ENCODE measurements around the gene RGL3. TPM values are rescaled to one million over a fixed set of nuclear protein-coding genes. Genes with fewer than 3 reads are reported as not detected.

Gene RGL3
- total and polyA plus RNA-seq, 7 donors = 1.1 to 15.5 (median 2.0) TPM

DNA sequence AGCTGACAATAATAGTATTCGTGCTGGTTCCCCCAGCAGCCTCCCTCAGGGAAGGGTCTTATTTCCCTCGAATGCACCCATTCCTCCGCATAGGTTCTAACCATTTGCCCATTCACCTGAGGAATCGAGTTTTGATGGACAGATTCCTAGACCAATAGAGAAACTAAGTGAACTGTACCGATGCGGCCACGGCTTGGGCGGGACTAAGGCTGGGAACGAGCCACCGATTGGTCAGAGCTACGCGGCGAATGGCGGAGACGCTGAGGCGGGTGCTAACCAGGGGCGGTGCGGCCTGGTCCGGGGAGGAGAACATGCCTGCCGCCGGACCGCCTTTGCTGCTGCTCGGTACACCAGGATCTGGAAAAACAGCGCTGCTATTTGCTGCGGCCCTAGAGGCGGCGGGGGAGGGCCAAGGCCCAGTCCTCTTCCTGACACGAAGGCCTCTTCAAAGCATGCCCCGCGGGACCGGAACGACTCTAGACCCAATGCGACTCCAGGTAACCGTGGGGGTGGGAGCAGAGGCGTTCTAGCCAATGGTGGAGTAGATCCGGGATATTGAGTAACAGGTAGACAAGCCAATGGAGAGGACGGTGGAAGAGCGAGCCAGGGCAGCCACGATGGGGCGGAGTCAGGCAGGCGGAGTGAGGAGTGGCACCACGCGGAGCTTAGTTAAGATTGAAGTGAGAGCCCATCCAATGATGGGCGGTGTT lies 44.5 kb downstream of the RGL3 start, which contains the start of gene SWSAP1:
TSS of gene SWSAP1 (plus strand) at position 234 of the 710 bp plus-strand sequence. CDS start at position 249, 15 bp downstream.
- 0% methylated on average over 44 of the region's 44 CpGs for WGBS, 2 donors
- peak; percentile 100 for DNase-seq
- Histone ChIP-seq H3K27ac (peak within 1 kb of the TSS; percentile 87 to 95 (median 93)), H3K9me3 (no peaks in the 10 kb centered on the region), H3K36me3 (peaks cover 0 to 4% (median 0%) of the 10 kb centered on the region in 4 donors), H3K4me1 (peaks cover 2 to 45% (median 42%) of the 10 kb centered on the region in 4 donors), H3K27me3 (no peaks in the 10 kb centered on the region), H3K4me3 (peak within 1 kb of the TSS; percentile 53 to 66 (median 63))
- peak; percentile 23 for TF ChIP-seq POLR2A (IDR thresholded peaks at IDR 0.05)
- TF ChIP-seq, protein P1, sequence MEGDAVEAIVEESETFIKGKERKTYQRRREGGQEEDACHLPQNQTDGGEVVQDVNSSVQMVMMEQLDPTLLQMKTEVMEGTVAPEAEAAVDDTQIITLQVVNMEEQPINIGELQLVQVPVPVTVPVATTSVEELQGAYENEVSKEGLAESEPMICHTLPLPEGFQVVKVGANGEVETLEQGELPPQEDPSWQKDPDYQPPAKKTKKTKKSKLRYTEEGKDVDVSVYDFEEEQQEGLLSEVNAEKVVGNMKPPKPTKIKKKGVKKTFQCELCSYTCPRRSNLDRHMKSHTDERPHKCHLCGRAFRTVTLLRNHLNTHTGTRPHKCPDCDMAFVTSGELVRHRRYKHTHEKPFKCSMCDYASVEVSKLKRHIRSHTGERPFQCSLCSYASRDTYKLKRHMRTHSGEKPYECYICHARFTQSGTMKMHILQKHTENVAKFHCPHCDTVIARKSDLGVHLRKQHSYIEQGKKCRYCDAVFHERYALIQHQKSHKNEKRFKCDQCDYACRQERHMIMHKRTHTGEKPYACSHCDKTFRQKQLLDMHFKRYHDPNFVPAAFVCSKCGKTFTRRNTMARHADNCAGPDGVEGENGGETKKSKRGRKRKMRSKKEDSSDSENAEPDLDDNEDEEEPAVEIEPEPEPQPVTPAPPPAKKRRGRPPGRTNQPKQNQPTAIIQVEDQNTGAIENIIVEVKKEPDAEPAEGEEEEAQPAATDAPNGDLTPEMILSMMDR (IDR thresholded peaks at IDR 0.05) = no peak
- TF ChIP-seq EP300 (IDR thresholded peaks at IDR 0.05) = no peak
- peak in 3 of 4 donors; percentile 3 to 48 (median 38) for TF ChIP-seq POLR2AphosphoS5 (IDR thresholded peaks at IDR 0.05)
- intact Hi-C loops (cut with DNase I) = loop anchor here (2.0 to 10.0 kb wide), 3 partner anchors 30 to 240 kb away; partner anchors contain the start of gene ZNF627

GRCh38 chr19:11373885-11374432 lies 45.2 kb downstream of the RGL3 start:
- Histone ChIP-seq H3K4me3 (peak overlapping the region; percentile 53 to 66 (median 63)), H3K27me3 (no peaks in the 10 kb centered on the region), H3K36me3 (peaks cover 0 to 4% (median 0%) of the 10 kb centered on the region in 4 donors), H3K27ac (peak overlapping the region; percentile 87 to 95 (median 93)), H3K4me1 (peaks cover 2 to 45% (median 42%) of the 10 kb centered on the region in 4 donors), H3K9me3 (no peaks in the 10 kb centered on the region)
- WGBS, 2 donors = 28 to 42% methylated on average over 11 of the region's 11 CpGs
- TF ChIP-seq EP300 (IDR thresholded peaks at IDR 0.05) (no peak), POLR2A (IDR thresholded peaks at IDR 0.05) (no peak), POLR2AphosphoS5 (IDR thresholded peaks at IDR 0.05) (no peak)
- TF ChIP-seq, protein P1 (IDR thresholded peaks at IDR 0.05) = peak in 1 of 4 experiments; percentile 4
- DNase-seq = no peak
- intact Hi-C loops (cut with DNase I) = loop anchor here (2.0 to 10.0 kb wide), 3 partner anchors 29 to 239 kb away; partner anchors contain the start of gene ZNF627

DNA sequence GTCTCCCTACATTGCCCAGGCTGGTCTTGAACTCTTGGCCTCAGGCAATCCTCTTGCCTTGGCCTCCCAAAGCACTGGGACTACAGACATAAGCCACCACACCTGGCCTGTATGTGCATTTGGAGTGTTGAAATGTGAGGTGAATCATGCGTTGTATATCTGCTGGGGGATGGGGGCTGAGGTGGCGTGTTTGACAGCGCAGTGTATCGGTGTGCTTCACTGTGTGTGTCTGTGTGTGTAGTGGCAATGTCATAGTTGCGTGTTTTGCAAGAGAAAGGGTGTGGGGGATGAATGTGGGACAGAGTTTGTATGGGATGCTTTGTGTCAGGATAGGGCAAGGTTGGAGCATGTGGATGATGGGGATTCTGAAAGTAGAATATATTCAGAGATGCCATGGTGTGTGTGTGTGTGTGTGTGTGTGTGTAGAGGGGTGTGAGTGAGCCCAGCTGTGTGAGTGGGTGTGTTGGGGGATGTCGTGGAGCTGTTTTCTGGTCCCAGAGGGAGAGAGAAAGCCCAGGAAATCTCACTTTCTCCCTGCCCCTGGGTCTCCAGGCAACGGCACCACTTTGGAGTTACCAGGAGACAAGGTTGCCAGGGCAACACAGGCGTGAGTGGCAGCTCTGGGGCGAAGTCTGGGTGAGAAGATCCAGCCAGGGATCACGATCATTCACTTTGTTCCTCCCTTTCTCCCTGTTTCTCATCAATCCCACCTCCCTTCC lies 45.8 kb downstream of the RGL3 start:
- no peak for TF ChIP-seq POLR2A (IDR thresholded peaks at IDR 0.05)
- TF ChIP-seq EP300 (IDR thresholded peaks at IDR 0.05) = no peak
- TF ChIP-seq, protein P1 (IDR thresholded peaks at IDR 0.05) = no peak
- TF ChIP-seq POLR2AphosphoS5 (IDR thresholded peaks at IDR 0.05) = no peak
- H3K9me3 ChIP-seq = no peaks in the 10 kb centered on the region
- no peak overlapping the region for H3K27ac ChIP-seq
- intact Hi-C loops (cut with DNase I) = loop anchor here (10.0 kb wide), 2 partner anchors 221 to 239 kb away; partner anchors contain the start of gene ZNF627
- peaks cover 2 to 40% (median 37%) of the 10 kb centered on the region in 4 donors for H3K4me1 ChIP-seq
- DNase-seq = no peak
- H3K36me3 ChIP-seq = peaks cover 0 to 4% (median 0%) of the 10 kb centered on the region in 4 donors
- no peak overlapping the region for H3K4me3 ChIP-seq
- WGBS, 2 donors = 52 to 58% methylated on average over 10 of the region's 10 CpGs
- H3K27me3 ChIP-seq = no peaks in the 10 kb centered on the region

GRCh38 chr19:11370744-11371143 lies 48.4 kb downstream of the RGL3 start:
- peaks cover 0 to 13% (median 0%) of the 10 kb centered on the region in 4 donors for H3K36me3 ChIP-seq
- H3K4me3 ChIP-seq = no peak overlapping the region
- H3K4me1 ChIP-seq = peaks cover 2 to 15% (median 11%) of the 10 kb centered on the region in 4 donors
- TF ChIP-seq POLR2AphosphoS5 (IDR thresholded peaks at IDR 0.05) (no peak), POLR2A (IDR thresholded peaks at IDR 0.05) (no peak), EP300 (IDR thresholded peaks at IDR 0.05) (no peak)
- TF ChIP-seq, protein P1 (IDR thresholded peaks at IDR 0.05) = no peak
- 93% methylated on average over 2 of the region's 2 CpGs for WGBS, 2 donors
- no peak overlapping the region for H3K27ac ChIP-seq
- no peak for DNase-seq
- H3K9me3 ChIP-seq = no peaks in the 10 kb centered on the region
- intact Hi-C loops (cut with DNase I) = loop anchor here (10.0 kb wide), 2 partner anchors 224 to 236 kb away; partner anchors contain the start of gene ZNF627
- H3K27me3 ChIP-seq = no peaks in the 10 kb centered on the region
